ENCODE measurements around the gene PDS5A.
A peak's percentile ranks its signal among the peaks of the same experiment; 100 is the strongest.
"Not testable (repeated sequence)": the region's sequence is repeated elsewhere in the genome, so short reads cannot be mapped to it uniquely, and the experiment has no call there.

PDS5A gene

GRCh38 chr4:39987485-39987884, 9.8 kb upstream of the PDS5A start:
- H3K4me2 ChIP-seq (ENCODE audit: low read length) = no peak overlapping the region
- H3K9me3 ChIP-seq (replicated peaks; ENCODE audit: low read length) = no peaks in the 10 kb centered on the region
- H3K9ac ChIP-seq (ENCODE audit: low read depth, low read length) = no peak overlapping the region
- H3K4me1 ChIP-seq (ENCODE audit: control insufficient read depth, insufficient read depth, low read length) = no peaks in the 10 kb centered on the region
- no peaks in the 10 kb centered on the region for H3K27me3 ChIP-seq (ENCODE audit: control insufficient read depth, insufficient read depth, low read length)
- no peaks in the 10 kb centered on the region for H3K36me3 ChIP-seq (ENCODE audit: insufficient read depth, low read length)
- H3K4me3 ChIP-seq (ENCODE audit: low read length) = no peak overlapping the region

- H3K4me2 ChIP-seq (ENCODE audit: low read length) = no peak overlapping the region
- no peak overlapping the region for H3K4me3 ChIP-seq (ENCODE audit: low read length)
- H3K9ac ChIP-seq (ENCODE audit: low read depth, low read length) = no peak overlapping the region
- H3K27me3 ChIP-seq (ENCODE audit: control insufficient read depth, insufficient read depth, low read length) = no peaks in the 10 kb centered on the region
- no peaks in the 10 kb centered on the region for H3K9me3 ChIP-seq (replicated peaks; ENCODE audit: low read length)
- H3K4me1 ChIP-seq (ENCODE audit: control insufficient read depth, insufficient read depth, low read length) = peaks cover 13% of the 10 kb centered on the region
- H3K36me3 ChIP-seq (ENCODE audit: insufficient read depth, low read length) = peaks cover 14% of the 10 kb centered on the region
Observed at GRCh38 chr4:39978904-39979303, 1.2 kb upstream of the PDS5A start.

DNA sequence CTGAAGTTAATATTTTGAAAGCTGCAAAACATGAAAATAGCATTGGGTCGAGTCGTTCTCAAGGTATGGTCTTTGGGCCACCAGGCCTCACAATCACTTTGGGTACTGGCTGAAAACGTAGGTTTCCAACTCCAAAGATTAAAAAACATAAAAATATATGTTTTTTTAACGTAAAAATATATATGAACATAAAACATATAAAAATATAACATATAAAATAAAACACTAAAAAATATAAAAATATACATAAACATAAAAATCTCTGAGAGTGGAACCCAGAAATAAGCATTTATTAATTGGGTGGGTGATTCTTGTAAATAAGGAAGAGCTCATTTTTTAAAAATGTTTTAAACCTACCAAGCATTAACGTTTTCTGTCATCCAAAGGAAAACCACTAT, 666 bp upstream of the PDS5A start:
- peaks cover 18% of the 10 kb centered on the region for H3K36me3 ChIP-seq (ENCODE audit: insufficient read depth, low read length)
- H3K9me3 ChIP-seq (replicated peaks; ENCODE audit: low read length) = no peaks in the 10 kb centered on the region
- peak overlapping the region; percentile 99 for H3K9ac ChIP-seq (ENCODE audit: low read depth, low read length)
- peaks cover 13% of the 10 kb centered on the region for H3K4me1 ChIP-seq (ENCODE audit: control insufficient read depth, insufficient read depth, low read length)
- peak overlapping the region; percentile 69 for H3K4me3 ChIP-seq (ENCODE audit: low read length)
- peak overlapping the region; percentile 99 for H3K4me2 ChIP-seq (ENCODE audit: low read length)
- H3K27me3 ChIP-seq (ENCODE audit: control insufficient read depth, insufficient read depth, low read length) = no peaks in the 10 kb centered on the region

DNA sequence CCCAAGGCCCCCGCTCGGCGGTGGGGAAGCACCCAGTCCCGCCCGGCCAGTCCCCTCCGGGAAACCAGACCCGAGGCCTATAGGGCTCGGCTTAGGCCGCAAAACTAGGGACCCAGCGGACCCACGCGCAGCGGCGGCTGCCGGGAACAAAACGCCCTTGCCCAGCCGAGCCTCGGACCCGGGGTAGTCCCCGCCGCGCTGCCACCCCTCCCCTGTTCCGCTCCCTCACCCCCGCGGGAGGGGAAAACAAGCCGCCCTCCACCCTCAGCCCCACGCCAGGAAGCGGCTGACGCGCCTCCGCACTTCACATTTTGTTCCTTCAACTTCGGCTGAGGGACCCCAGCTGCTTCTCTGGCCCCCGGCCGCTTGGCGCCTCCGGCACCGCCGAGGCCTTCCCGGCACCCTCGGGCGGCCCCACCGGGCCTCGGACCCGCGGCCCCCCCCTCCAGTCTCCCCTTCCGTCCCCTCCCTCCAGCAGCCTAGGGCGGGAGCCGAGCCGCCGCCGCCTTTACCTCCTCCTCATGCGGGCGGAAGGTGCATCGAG, 694 bp downstream of the PDS5A start:
- Histone ChIP-seq H3K9me3 (replicated peaks; ENCODE audit: low read length) (no peaks in the 10 kb centered on the region), H3K4me1 (ENCODE audit: control insufficient read depth, insufficient read depth, low read length) (peaks cover 13% of the 10 kb centered on the region), H3K27me3 (ENCODE audit: control insufficient read depth, insufficient read depth, low read length) (no peaks in the 10 kb centered on the region), H3K4me2 (ENCODE audit: low read length) (peak overlapping the region; percentile 99), H3K9ac (ENCODE audit: low read depth, low read length) (peak overlapping the region; percentile 99), H3K36me3 (ENCODE audit: insufficient read depth, low read length) (peaks cover 24% of the 10 kb centered on the region), H3K4me3 (ENCODE audit: low read length) (peak overlapping the region; percentile 69)

- Histone ChIP-seq H3K4me3 (ENCODE audit: low read length) (peak overlapping the region; percentile 69), H3K27me3 (ENCODE audit: control insufficient read depth, insufficient read depth, low read length) (no peaks in the 10 kb centered on the region), H3K9ac (ENCODE audit: low read depth, low read length) (peak overlapping the region; percentile 99), H3K4me1 (ENCODE audit: control insufficient read depth, insufficient read depth, low read length) (peaks cover 13% of the 10 kb centered on the region), H3K36me3 (ENCODE audit: insufficient read depth, low read length) (peaks cover 24% of the 10 kb centered on the region), H3K9me3 (replicated peaks; ENCODE audit: low read length) (no peaks in the 10 kb centered on the region), H3K4me2 (ENCODE audit: low read length) (peak overlapping the region; percentile 99)
Observed at GRCh38 chr4:39976141-39976944, 1.4 kb downstream of the PDS5A start.

DNA sequence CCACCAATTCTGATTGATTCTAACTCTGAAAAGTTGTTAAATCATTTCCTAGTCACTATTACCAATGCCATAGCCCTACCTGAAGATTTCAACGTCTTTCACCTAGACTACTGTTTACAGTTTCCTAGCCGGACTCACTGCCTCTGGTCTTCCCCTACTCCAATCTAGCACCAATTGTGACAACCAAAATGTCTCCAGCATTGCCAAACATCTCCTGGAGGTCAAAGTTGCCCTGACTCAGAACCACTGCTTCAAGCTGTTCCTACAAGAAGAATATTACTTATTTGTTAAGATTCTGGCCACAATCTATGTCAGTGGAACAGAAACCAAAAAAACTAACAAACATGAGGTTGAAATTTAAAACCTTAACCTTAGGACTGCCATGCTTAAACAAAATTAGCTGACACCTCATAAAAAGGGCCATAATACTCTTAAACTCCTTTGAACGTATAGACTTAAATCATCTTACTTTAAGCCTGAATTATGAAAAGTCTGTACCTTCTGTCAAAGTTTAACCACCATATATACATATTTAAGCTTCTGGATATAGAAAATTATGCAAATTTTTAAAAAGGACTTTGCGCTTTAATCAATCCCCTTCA, 2.1 kb downstream of the PDS5A start:
- H3K9me3 ChIP-seq (replicated peaks; ENCODE audit: low read length) = no peaks in the 10 kb centered on the region
- no peaks in the 10 kb centered on the region for H3K27me3 ChIP-seq (ENCODE audit: control insufficient read depth, insufficient read depth, low read length)
- H3K4me1 ChIP-seq (ENCODE audit: control insufficient read depth, insufficient read depth, low read length) = peaks cover 17% of the 10 kb centered on the region
- peak overlapping the region; percentile 99 for H3K4me2 ChIP-seq (ENCODE audit: low read length)
- H3K9ac ChIP-seq (ENCODE audit: low read depth, low read length) = peak overlapping the region; percentile 99
- peak overlapping the region; percentile 69 for H3K4me3 ChIP-seq (ENCODE audit: low read length)
- peaks cover 27% of the 10 kb centered on the region for H3K36me3 ChIP-seq (ENCODE audit: insufficient read depth, low read length)

DNA sequence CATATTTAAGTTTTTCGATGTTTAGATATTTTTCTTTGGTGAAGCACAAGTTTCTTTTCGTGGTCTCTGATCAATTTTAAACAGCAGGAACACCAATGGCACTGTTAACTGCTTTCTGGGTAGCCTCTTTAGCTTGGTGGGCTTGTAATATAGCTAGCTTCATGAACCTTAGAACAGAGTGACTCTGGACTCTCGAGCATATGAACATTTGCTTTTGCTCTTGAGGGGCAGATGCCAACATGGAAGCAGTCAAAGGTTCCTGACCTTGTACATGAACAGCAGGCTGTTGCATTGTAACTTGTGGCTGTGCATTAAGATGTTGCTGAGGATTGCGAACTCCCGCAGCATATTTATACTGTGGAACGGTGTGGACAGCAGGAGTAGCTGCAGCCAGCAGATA, 4.7 kb downstream of the PDS5A start:
- not testable (repeated sequence) for H3K27me3 ChIP-seq (ENCODE audit: control insufficient read depth, insufficient read depth, low read length); H3K4me3 ChIP-seq (ENCODE audit: low read length); H3K4me2 ChIP-seq (ENCODE audit: low read length); H3K9me3 ChIP-seq (replicated peaks; ENCODE audit: low read length); H3K9ac ChIP-seq (ENCODE audit: low read depth, low read length)
- Histone ChIP-seq H3K36me3 (ENCODE audit: insufficient read depth, low read length) (peaks cover 31% of the 10 kb centered on the region), H3K4me1 (ENCODE audit: control insufficient read depth, insufficient read depth, low read length) (peaks cover 14% of the 10 kb centered on the region)

- no peak overlapping the region for H3K4me3 ChIP-seq (ENCODE audit: low read length)
- peaks cover 12% of the 10 kb centered on the region for H3K4me1 ChIP-seq (ENCODE audit: control insufficient read depth, insufficient read depth, low read length)
- peaks cover 36% of the 10 kb centered on the region for H3K36me3 ChIP-seq (ENCODE audit: insufficient read depth, low read length)
- no peak overlapping the region for H3K9ac ChIP-seq (ENCODE audit: low read depth, low read length)
- no peaks in the 10 kb centered on the region for H3K9me3 ChIP-seq (replicated peaks; ENCODE audit: low read length)
- no peak overlapping the region for H3K4me2 ChIP-seq (ENCODE audit: low read length)
- H3K27me3 ChIP-seq (ENCODE audit: control insufficient read depth, insufficient read depth, low read length) = no peaks in the 10 kb centered on the region
Observed at GRCh38 chr4:39970671-39971640, 6.8 kb downstream of the PDS5A start.

GRCh38 chr4:39963656-39964055, 14.1 kb downstream of the PDS5A start:
- H3K4me3 ChIP-seq (ENCODE audit: low read length) = no peak overlapping the region
- H3K9ac ChIP-seq (ENCODE audit: low read depth, low read length) = no peak overlapping the region
- H3K4me2 ChIP-seq (ENCODE audit: low read length) = no peak overlapping the region
- no peaks in the 10 kb centered on the region for H3K4me1 ChIP-seq (ENCODE audit: control insufficient read depth, insufficient read depth, low read length)
- H3K27me3 ChIP-seq (ENCODE audit: control insufficient read depth, insufficient read depth, low read length) = no peaks in the 10 kb centered on the region
- H3K9me3 ChIP-seq (replicated peaks; ENCODE audit: low read length) = no peaks in the 10 kb centered on the region
- H3K36me3 ChIP-seq (ENCODE audit: insufficient read depth, low read length) = peaks cover 10% of the 10 kb centered on the region

- H3K4me3 ChIP-seq (ENCODE audit: low read length) = no peak overlapping the region
- no peaks in the 10 kb centered on the region for H3K4me1 ChIP-seq (ENCODE audit: control insufficient read depth, insufficient read depth, low read length)
- no peak overlapping the region for H3K4me2 ChIP-seq (ENCODE audit: low read length)
Observed at GRCh38 chr4:39961311-39961877, 16.3 kb downstream of the PDS5A start.

More at GRCh38 chr4:39961311-39961877, 16.3 kb downstream of the PDS5A start:
- no peak overlapping the region for H3K9ac ChIP-seq (ENCODE audit: low read depth, low read length)
- H3K36me3 ChIP-seq (ENCODE audit: insufficient read depth, low read length) = peaks cover 5% of the 10 kb centered on the region
- H3K9me3 ChIP-seq (replicated peaks; ENCODE audit: low read length) = no peaks in the 10 kb centered on the region
- H3K27me3 ChIP-seq (ENCODE audit: control insufficient read depth, insufficient read depth, low read length) = no peaks in the 10 kb centered on the region

All from skeletal muscle satellite cell (primary cell).